Naive thymus-derived CD4-positive, alpha-beta T cell (primary cell): Measurements from ENCODE around the gene SYT1. TPM values are rescaled to one million over a fixed set of nuclear protein-coding genes. Genes with fewer than 3 reads are reported as not detected.

Experiments
- ATAC-seq: fragments of 150-1000 bp; cut with Tn5 transposase; 2 replicates; pipeline ENCODE4 v1.10.0; 2021; ENCODE audit warnings: mild to moderate bottlenecking, moderate library complexity
- CTCF ChIA-PET: fragments of 350-600 bp; sonication (Branson Sonifier 250); formaldehyde crosslinking; loops from one replicate; lab custom pipeline; 2021; ENCODE audit warnings: antibody characterized with exemption; lab: Charles Lee
- POLR2A ChIA-PET: fragments of 350-600 bp; sonication (Branson Sonifier 250); formaldehyde crosslinking; loops from one replicate; lab custom pipeline; 2021; ENCODE audit warnings: antibody characterized with exemption, inconsistent platforms; lab: Charles Lee
- DNase-seq, 9 donors: peaks; one replicate each; pipeline versions ENCODE4 v3.0.0 to v3.0.0-alpha.2; 2020 to 2022; ENCODE audit warnings: mixed read lengths in 1 of 9
- H3K27ac ChIP-seq: one replicate; pipeline ENCODE4 v1.7.0; 2013; ENCODE audit warnings: mild to moderate bottlenecking, low read depth, low read length, moderate library complexity
- H3K27me3 ChIP-seq, 2 donors: one replicate each; pipeline ENCODE4 v1.7.0; 2013; ENCODE audit warnings: low read length in 2 of 2, mild to moderate bottlenecking in 2 of 2, moderate library complexity in 2 of 2; ENCODE audit not compliant: control insufficient read depth in 2 of 2, insufficient read depth in 2 of 2
- H3K36me3 ChIP-seq, 3 experiments: 1 replicate in 2 of 3; 2 replicates in 1 of 3; pipeline ENCODE4 v1.7.0; 2013; ENCODE audit warnings: low read length in 3 of 3, mild to moderate bottlenecking in 3 of 3, moderate library complexity in 1 of 3; ENCODE audit not compliant: insufficient read depth in 3 of 3, control insufficient read depth in 2 of 3
- H3K4me1 ChIP-seq, 2 donors: one replicate each; pipeline ENCODE4 v1.7.0; 2013; ENCODE audit warnings: low read length in 2 of 2, mild to moderate bottlenecking in 2 of 2, moderate library complexity in 1 of 2; ENCODE audit not compliant: control insufficient read depth in 2 of 2, insufficient read depth in 2 of 2
- H3K4me3 ChIP-seq: 2 replicates; pipeline ENCODE4 v1.7.0; 2013; ENCODE audit warnings: mild to moderate bottlenecking, low read length
- H3K9me3 ChIP-seq, 3 experiments: 1 replicate in 2 of 3; 2 replicates in 1 of 3; pipeline ENCODE4 v1.7.0; 2013; ENCODE audit warnings: low read length in 3 of 3; ENCODE audit not compliant: control insufficient read depth in 2 of 3
- H3K27ac Mint-ChIP-seq, 9 donors: one replicate each; pipeline ENCODE4 v1.8.0; 2020 to 2022; ENCODE audit warnings: mixed read lengths in 9 of 9, mild to moderate bottlenecking in 8 of 9, moderate library complexity in 5 of 9, inconsistent platforms in 2 of 9
- H3K27me3 Mint-ChIP-seq, 5 donors: one replicate each; pipeline ENCODE4 v1.8.0; 2021 to 2022; ENCODE audit warnings: mixed read lengths in 5 of 5, mild to moderate bottlenecking in 1 of 5
- H3K36me3 Mint-ChIP-seq, 5 donors: one replicate each; pipeline ENCODE4 v1.8.0; 2020 to 2022; ENCODE audit warnings: mixed read lengths in 5 of 5, mild to moderate bottlenecking in 3 of 5, inconsistent platforms in 1 of 5
- H3K4me1 Mint-ChIP-seq, 7 donors: one replicate each; pipeline ENCODE4 v1.8.0; 2020 to 2022; ENCODE audit warnings: mixed read lengths in 7 of 7, mild to moderate bottlenecking in 3 of 7, inconsistent platforms in 1 of 7
- H3K4me3 Mint-ChIP-seq, 10 donors: one replicate each; pipeline ENCODE4 v1.8.0; 2020 to 2022; ENCODE audit warnings: mild to moderate bottlenecking in 10 of 10, mixed read lengths in 10 of 10, moderate library complexity in 6 of 10, inconsistent platforms in 2 of 10
- H3K9me3 Mint-ChIP-seq, 11 donors: one replicate each; pipeline ENCODE4 v1.8.0; 2020 to 2022; ENCODE audit warnings: mixed read lengths in 11 of 11, mild to moderate bottlenecking in 4 of 11, inconsistent platforms in 1 of 11, moderate library complexity in 1 of 11
- intact Hi-C, 2 donors: fragments of 100-400 bp; cut with micrococcal nuclease; formaldehyde crosslinking; loops; one replicate each; pipeline ENCODE4 v1.15.1; 2023
- polyA plus RNA-seq, 2 donors: library from polyadenylated mRNA; unstranded; fragments of 300-500 nt; fragmentation: Illumina TruSeq; gene quantifications; one replicate each; pipeline ENCODE4 v1.2.3, GENCODE V29; 2021
- total RNA-seq, 6 experiments: library from RNA in 5 of 6; stranded (reverse) in 5 of 6; gene quantifications; 1 replicate in 5 of 6; 2 replicates in 1 of 6; pipeline ENCODE4 v1.2.3 and lab custom pipeline; 2021 to 2026

The SYT1 gene
- total and polyA plus RNA-seq, 7 experiments from 2014 or later, result 0.98 TPM; not detected in 6

DNA sequence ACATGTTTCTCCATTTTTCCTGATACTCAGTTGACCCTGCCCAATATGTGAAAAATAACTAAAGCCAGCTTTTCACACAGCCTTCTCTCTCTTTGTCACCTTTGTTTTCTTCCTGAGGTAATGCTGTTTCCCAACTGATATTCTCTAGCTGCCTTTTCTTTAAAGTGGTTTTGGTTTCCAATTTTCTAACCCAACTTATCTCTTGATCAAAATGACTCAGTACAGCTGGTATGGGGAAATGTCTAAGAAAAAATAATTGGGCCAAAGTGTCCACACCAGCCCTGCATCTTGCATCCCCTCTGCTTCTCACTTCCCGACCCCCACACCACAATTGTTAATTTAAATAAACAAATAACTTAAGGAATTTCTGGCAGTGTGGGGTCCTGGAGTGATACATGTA lies 193.8 kb downstream of the SYT1 start:
- H3K36me3 ChIP-seq, result no peaks in the 10 kb centered on the region
- H3K9me3 Mint-ChIP-seq, result peaks cover 0 to 5% (median 0%) of the 10 kb centered on the region in 11 donors
- H3K4me3 ChIP-seq, result no peak overlapping the region
- H3K4me1 ChIP-seq, result no peaks in the 10 kb centered on the region
- no peaks in the 10 kb centered on the region for H3K27me3 ChIP-seq
- CTCF ChIA-PET, result interaction anchor here (0.6 kb wide), 1 partner anchor 11 kb away, joined by 3 read pairs; no protein-coding TSS in a partner anchor
- no peaks in the 10 kb centered on the region for H3K9me3 ChIP-seq
- ATAC-seq, result no peak
- H3K27ac Mint-ChIP-seq, result no peak overlapping the region
- no peaks in the 10 kb centered on the region for H3K4me1 Mint-ChIP-seq
- POLR2A ChIA-PET, result no interaction called here
- H3K36me3 Mint-ChIP-seq, result no peaks in the 10 kb centered on the region
- no peak overlapping the region for H3K4me3 Mint-ChIP-seq
- intact Hi-C loops, result no loop called here
- no peak overlapping the region for H3K27ac ChIP-seq
- no peaks in the 10 kb centered on the region for H3K27me3 Mint-ChIP-seq
- DNase-seq, result no peak

DNA sequence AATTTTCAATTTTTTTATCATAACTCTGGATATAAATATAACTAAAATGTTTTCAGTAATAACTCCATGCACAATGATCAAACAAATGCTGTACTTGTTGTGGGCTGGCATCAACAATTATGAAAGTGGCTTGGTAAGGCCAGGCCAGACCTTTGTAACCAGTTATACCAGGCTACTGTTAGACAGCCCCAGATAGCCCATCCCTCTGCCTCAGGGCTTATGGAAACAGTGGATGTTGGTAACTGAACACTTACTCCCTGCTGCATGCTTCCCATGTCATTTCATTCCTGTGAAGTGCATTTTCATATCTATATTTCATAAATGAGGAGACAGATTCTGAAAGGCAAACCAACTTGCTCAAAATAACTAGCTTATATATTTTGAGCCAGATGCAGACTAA lies 195.0 kb downstream of the SYT1 start:
- Mint-ChIP-seq H3K36me3 (no peaks in the 10 kb centered on the region), H3K27ac (no peak overlapping the region), H3K4me1 (no peaks in the 10 kb centered on the region), H3K4me3 (no peak overlapping the region), H3K27me3 (no peaks in the 10 kb centered on the region), H3K9me3 (peaks cover 0 to 5% (median 0%) of the 10 kb centered on the region in 11 donors)
- H3K4me1 ChIP-seq, result no peaks in the 10 kb centered on the region
- no peaks in the 10 kb centered on the region for H3K27me3 ChIP-seq
- H3K36me3 ChIP-seq, result no peaks in the 10 kb centered on the region
- no peak for DNase-seq
- intact Hi-C loops, result no loop called here
- no peak overlapping the region for H3K27ac ChIP-seq
- ChIA-PET CTCF (no interaction called here), POLR2A (no interaction called here)
- no peak overlapping the region for H3K4me3 ChIP-seq
- no peak for ATAC-seq
- no peaks in the 10 kb centered on the region for H3K9me3 ChIP-seq

DNA sequence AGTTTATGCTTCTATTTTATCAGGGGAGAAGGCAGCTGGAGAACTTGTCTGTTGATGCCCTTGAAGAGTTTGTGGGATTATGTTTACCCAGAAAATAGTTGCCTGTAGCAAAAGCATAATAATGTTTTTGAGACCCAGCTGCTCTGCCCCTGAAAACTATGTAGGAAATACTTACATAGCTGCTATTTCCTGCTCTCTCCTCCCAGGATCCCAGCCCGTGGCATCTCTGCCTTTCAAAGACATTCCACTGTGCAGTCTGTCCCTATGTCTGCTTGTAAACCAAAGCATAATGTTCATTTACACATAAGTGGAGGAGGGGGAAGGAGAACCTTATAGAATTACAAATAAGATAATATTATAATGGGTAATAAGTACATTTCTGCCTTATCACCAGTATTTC lies 198.7 kb downstream of the SYT1 start:
- Histone ChIP-seq H3K27me3 (no peaks in the 10 kb centered on the region), H3K4me1 (no peaks in the 10 kb centered on the region), H3K27ac (no peak overlapping the region), H3K36me3 (no peaks in the 10 kb centered on the region), H3K9me3 (no peaks in the 10 kb centered on the region), H3K4me3 (no peak overlapping the region)
- Mint-ChIP-seq H3K9me3 (peaks cover 0 to 9% (median 0%) of the 10 kb centered on the region in 11 donors), H3K27ac (no peak overlapping the region), H3K36me3 (no peaks in the 10 kb centered on the region), H3K4me1 (no peaks in the 10 kb centered on the region), H3K27me3 (no peaks in the 10 kb centered on the region), H3K4me3 (no peak overlapping the region)
- ChIA-PET CTCF (no interaction called here), POLR2A (no interaction called here)
- no peak for ATAC-seq
- intact Hi-C loops, result no loop called here
- DNase-seq, result no peak

DNA sequence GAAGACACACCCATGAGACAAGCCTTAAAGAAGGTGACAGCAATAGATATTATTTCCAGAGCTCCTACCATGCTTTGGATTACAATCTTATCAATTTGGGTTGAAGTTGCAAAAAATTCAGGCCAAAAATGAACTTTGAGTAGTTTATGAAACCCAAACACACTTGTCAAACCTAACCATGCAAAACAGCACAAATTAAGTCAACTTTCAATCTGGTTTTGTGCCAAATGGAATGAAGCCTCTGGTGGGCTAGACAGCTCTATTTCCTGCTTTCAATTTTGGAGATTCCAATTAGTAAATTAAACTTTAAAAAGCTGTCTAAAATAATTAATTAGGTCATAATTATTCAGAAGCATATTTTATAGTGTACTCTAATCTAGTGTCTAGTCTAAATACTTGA lies 203.4 kb downstream of the SYT1 start:
- Mint-ChIP-seq H3K4me1 (no peaks in the 10 kb centered on the region), H3K4me3 (no peak overlapping the region), H3K27me3 (no peaks in the 10 kb centered on the region), H3K36me3 (no peaks in the 10 kb centered on the region), H3K27ac (no peak overlapping the region), H3K9me3 (peaks cover 0 to 5% (median 0%) of the 10 kb centered on the region in 11 donors)
- ChIA-PET CTCF (no interaction called here), POLR2A (no interaction called here)
- no peak overlapping the region for H3K4me3 ChIP-seq
- no peaks in the 10 kb centered on the region for H3K27me3 ChIP-seq
- ATAC-seq (no peak), DNase-seq (no peak)
- no peak overlapping the region for H3K27ac ChIP-seq
- no peaks in the 10 kb centered on the region for H3K9me3 ChIP-seq
- H3K36me3 ChIP-seq, result no peaks in the 10 kb centered on the region
- intact Hi-C loops, result no loop called here
- no peaks in the 10 kb centered on the region for H3K4me1 ChIP-seq

DNA sequence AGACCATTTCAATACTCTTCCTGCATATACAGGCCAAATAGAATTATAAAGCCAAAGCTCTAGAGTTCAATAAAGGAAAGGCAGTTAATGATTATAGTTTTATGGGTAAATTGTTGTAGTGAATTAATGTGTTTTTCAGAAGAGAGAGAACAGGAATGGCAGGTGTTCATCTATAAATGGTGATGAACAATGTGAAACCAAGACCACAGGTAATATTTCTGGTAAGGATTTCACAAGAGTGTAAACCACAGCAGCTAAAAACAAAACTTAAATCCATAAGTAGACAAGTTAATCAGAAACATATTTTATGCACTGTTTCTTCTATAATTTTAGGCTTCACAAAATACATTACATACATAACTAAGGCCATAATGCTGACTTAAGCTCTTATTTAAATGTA lies 204.4 kb downstream of the SYT1 start:
- POLR2A ChIA-PET, result no interaction called here

DNA sequence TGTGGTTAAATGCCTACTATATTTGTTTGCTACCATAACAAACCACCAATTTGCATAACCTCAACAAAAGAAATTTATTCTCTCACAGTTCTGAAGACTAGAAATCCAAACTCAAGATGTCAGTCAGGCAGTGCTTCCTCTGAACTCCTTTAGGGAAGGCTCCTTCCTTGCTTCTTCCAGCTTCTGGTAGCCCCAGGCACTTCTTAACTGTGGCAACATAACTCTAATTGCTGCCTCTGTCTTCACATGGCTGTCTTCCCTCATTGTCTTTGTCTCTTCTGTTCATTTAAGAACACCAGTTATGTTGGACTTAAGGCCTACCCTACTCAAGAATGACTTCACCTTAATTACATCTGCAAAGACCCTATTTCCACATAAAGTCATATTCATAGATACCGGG lies 206.9 kb downstream of the SYT1 start:
- Mint-ChIP-seq H3K9me3 (peaks cover 0 to 9% (median 0%) of the 10 kb centered on the region in 11 donors), H3K4me3 (no peak overlapping the region), H3K27me3 (no peaks in the 10 kb centered on the region), H3K4me1 (no peaks in the 10 kb centered on the region), H3K27ac (no peak overlapping the region), H3K36me3 (no peaks in the 10 kb centered on the region)
- intact Hi-C loops, result no loop called here
- ATAC-seq (no peak), DNase-seq (no peak)
- H3K4me1 ChIP-seq, result no peaks in the 10 kb centered on the region
- H3K27me3 ChIP-seq, result no peaks in the 10 kb centered on the region
- no peaks in the 10 kb centered on the region for H3K36me3 ChIP-seq
- H3K27ac ChIP-seq, result no peak overlapping the region
- POLR2A ChIA-PET, result no interaction called here
- CTCF ChIA-PET, result no interaction called here
- H3K9me3 ChIP-seq, result no peaks in the 10 kb centered on the region
- no peak overlapping the region for H3K4me3 ChIP-seq

More for the DNA sequence above, 204.4 kb downstream of the SYT1 start:
- DNase-seq (no peak), ATAC-seq (no peak)
- H3K36me3 Mint-ChIP-seq, result no peaks in the 10 kb centered on the region
- peaks cover 0 to 4% (median 0%) of the 10 kb centered on the region in 11 donors for H3K9me3 Mint-ChIP-seq
- Histone ChIP-seq H3K4me3 (no peak overlapping the region), H3K9me3 (no peaks in the 10 kb centered on the region), H3K27me3 (no peaks in the 10 kb centered on the region), H3K27ac (no peak overlapping the region), H3K36me3 (no peaks in the 10 kb centered on the region), H3K4me1 (no peaks in the 10 kb centered on the region)
- H3K27ac Mint-ChIP-seq, result no peak overlapping the region
- intact Hi-C loops, result no loop called here
- CTCF ChIA-PET, result no interaction called here
- H3K4me3 Mint-ChIP-seq, result no peak overlapping the region
- no peaks in the 10 kb centered on the region for H3K4me1 Mint-ChIP-seq
- no peaks in the 10 kb centered on the region for H3K27me3 Mint-ChIP-seq

DNA sequence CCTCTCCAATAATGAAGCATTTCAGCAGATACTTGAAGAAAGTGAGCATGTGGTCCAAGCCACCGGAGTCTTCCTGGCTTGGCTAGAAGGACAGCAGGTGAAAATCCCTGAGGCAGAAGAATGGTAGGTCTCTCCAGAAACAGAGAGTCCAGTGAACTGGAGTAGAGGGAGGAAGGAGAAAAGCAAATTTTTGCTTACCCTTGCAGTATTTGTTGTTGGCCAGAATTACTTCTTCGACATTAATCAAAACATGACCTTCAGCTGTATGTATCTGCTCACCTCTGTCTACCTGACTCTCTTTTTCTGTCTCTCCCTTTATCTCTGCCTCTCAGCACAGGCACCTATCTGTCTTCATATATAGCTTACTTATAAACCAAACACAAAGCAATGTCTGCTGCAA lies 208.9 kb downstream of the SYT1 start:
- Mint-ChIP-seq H3K36me3 (no peaks in the 10 kb centered on the region), H3K4me1 (no peaks in the 10 kb centered on the region), H3K9me3 (peaks cover 0 to 13% (median 0%) of the 10 kb centered on the region in 11 donors), H3K4me3 (no peak overlapping the region), H3K27ac (no peak overlapping the region), H3K27me3 (no peaks in the 10 kb centered on the region)
- Histone ChIP-seq H3K4me3 (no peak overlapping the region), H3K9me3 (no peaks in the 10 kb centered on the region), H3K4me1 (no peaks in the 10 kb centered on the region), H3K36me3 (no peaks in the 10 kb centered on the region), H3K27me3 (no peaks in the 10 kb centered on the region), H3K27ac (no peak overlapping the region)
- intact Hi-C loops, result no loop called here
- no peak for ATAC-seq
- CTCF ChIA-PET, result no interaction called here
- POLR2A ChIA-PET, result no interaction called here
- DNase-seq, result no peak
